ENCODE measurements around the gene GARS1.

- TF ChIP-seq EZH2 (IDR thresholded peaks at IDR 0.05; ENCODE audit: low read length, unreplicated experiment) (no peak), CTCF (conservative IDR thresholded peaks at IDR 0.05; ENCODE audit: low read depth, low read length) (no peak)
These were observed 9.0 kb upstream of the GARS1 start for GRCh38 chr7:30585675-30586074.
